ENCODE measurements around the gene DIS3L2. TPM values are rescaled to one million over a fixed set of nuclear protein-coding genes. Genes with fewer than 3 reads are reported as not detected.

DIS3L2 gene
- total RNA-seq, 6 donors from 2014 or later: 31.2 to 98.5 (median 50.3) TPM

DNA sequence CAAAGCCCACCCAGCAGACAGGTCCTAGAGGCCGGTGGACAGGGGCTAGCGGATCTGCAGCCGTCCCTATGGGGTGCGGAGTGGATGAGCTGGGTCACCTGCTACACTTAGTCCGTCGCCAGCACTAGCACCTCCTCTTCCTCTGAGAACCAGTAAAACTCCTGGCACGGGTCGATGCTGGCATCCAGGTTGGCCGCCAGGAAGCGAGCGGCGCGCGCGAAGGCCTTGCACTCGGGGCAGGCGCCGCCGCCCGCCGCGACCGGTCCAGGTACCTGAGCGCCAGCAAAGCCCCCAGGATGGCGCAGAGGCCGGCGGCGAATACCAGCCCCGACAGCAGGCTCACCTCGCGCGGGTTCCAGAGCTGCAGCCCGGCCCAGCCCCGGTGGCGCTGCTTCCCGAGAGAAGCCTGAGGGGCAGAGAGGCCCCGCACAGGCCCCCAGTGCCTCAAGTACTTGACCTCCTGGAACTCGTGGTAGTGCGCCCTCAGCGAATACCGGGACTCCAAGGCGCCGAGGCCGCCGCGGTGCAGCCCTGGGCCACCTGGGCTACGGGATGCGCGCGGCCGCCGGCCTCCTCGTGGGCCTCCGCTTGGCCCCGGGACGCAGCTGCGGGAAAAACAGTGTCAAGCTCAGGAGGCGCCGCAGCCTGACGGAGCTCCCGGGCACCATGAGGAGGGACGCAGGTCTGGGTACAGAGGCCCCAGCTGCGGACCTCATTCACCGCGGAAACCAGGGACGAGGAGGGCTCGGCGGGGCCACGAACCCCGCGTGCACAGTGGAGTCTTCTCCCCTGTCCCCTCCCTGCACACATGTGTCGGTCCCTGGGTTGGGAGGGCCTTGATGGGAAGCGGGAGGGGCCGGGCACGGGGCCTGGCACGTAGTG lies 389.5 kb downstream of the DIS3L2 start:
- Histone ChIP-seq H3K36me3 (no peaks in the 10 kb centered on the region), H3K4me1 (peaks cover 0 to 20% (median 11%) of the 10 kb centered on the region in 4 donors), H3K9me3 (no peaks in the 10 kb centered on the region), H3K4me3 (peak overlapping the region in 1 of 4 donors; percentile 6), H3K27me3 (peaks cover 0 to 35% (median 21%) of the 10 kb centered on the region in 4 donors), H3K27ac (no peak overlapping the region)
- ATAC-seq (ENCODE audit: low FRiP score in 2 of 2) (no peak), DNase-seq (peak in 1 of 2 donors; percentile 83)
- WGBS, 2 donors: 17 to 23% methylated on average over 7 to 19 of the region's 76 CpGs
- TF ChIP-seq EP300 (IDR thresholded peaks at IDR 0.05): no peak
- TF ChIP-seq, protein P1, sequence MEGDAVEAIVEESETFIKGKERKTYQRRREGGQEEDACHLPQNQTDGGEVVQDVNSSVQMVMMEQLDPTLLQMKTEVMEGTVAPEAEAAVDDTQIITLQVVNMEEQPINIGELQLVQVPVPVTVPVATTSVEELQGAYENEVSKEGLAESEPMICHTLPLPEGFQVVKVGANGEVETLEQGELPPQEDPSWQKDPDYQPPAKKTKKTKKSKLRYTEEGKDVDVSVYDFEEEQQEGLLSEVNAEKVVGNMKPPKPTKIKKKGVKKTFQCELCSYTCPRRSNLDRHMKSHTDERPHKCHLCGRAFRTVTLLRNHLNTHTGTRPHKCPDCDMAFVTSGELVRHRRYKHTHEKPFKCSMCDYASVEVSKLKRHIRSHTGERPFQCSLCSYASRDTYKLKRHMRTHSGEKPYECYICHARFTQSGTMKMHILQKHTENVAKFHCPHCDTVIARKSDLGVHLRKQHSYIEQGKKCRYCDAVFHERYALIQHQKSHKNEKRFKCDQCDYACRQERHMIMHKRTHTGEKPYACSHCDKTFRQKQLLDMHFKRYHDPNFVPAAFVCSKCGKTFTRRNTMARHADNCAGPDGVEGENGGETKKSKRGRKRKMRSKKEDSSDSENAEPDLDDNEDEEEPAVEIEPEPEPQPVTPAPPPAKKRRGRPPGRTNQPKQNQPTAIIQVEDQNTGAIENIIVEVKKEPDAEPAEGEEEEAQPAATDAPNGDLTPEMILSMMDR (IDR thresholded peaks at IDR 0.05): peak in 1 of 6 experiments; percentile 6

DNA sequence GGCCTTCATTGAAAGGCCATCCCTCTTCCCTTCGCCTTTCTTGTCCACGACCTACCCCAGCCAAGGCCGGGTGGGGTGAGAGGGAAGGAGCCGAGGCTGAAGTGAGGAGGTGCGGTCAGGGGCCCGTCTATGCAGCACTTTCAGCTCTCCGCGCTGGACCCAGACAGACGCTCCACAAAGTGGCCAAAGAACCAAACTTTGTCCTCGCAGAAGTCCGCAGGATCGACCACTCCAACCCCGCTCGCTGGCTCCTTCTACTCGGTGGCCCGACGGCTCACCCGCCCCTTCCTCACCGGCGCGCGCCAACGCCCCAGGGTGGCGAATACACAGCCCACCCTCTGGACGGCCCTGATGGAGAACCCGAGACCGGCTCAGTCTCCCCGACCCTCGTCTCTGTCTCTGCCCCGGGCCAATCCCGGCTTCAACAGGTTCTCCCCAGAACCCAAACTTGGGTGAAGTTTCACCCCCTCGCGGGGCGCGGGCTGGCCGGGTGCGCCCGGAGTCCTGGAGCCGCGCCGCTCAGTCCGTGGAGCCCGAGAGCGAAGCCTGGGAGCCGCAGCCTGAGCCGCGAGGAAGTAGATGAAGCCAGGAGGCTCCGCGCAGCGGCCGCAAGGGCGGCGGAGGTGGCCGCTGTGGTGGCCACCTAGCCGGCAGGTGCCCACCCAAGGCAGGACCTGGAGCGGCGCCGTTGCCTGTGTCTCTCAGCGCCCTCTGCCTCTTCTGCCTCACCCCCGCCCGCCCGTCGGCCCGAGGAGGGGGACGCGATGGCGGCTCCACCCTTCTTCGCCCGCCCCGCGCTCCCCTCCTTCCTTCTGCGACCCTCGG lies 390.4 kb downstream of the DIS3L2 start:
- peak in 1 of 2 donors; percentile 5 for ATAC-seq (ENCODE audit: low FRiP score in 2 of 2)
- H3K4me3 ChIP-seq: no peak overlapping the region
- H3K4me1 ChIP-seq: peaks cover 0 to 20% (median 11%) of the 10 kb centered on the region in 4 donors
- no peaks in the 10 kb centered on the region for H3K9me3 ChIP-seq
- DNase-seq: peak in 1 of 2 donors; percentile 72
- TF ChIP-seq POLR2A (IDR thresholded peaks at IDR 0.05) (no peak), POLR2AphosphoS5 (IDR thresholded peaks at IDR 0.05) (no peak), EP300 (IDR thresholded peaks at IDR 0.05) (no peak)
- TF ChIP-seq, protein P1 (IDR thresholded peaks at IDR 0.05): no peak
- no peak overlapping the region for H3K27ac ChIP-seq
- 15 to 37% methylated on average over 10 to 68 of the region's 73 CpGs for WGBS, 2 donors
- no peaks in the 10 kb centered on the region for H3K36me3 ChIP-seq
- peaks cover 0 to 35% (median 21%) of the 10 kb centered on the region in 4 donors for H3K27me3 ChIP-seq

DNA sequence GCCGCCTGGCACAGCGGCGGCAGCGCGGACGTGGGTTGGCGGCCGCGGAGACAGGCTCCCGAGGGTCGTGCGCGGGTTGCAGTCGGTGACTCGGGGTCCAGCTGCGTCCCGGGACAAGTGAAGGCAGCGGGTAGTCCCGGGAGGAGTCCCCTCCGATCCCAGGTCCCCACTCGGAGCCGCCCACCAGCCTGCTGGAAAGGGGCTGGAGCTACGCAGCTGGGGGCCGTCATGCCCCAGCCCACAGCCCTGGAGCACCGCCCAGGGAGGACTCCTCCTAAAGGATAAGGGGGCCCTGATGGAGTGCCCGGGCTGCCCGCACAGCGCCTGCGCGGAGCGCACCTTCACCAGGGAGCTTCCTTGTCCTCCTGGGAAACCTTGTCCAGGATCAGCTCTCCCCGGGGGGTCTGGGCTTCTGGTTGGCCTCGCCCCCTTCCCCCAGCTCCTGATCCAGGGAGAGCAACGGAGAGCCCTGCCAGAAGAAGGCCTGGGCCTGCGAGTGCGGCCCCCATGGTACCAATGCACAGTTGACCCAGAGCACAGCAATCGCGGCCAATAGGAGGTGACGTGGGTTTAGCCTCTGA lies 391.1 kb downstream of the DIS3L2 start:
- peaks cover 0 to 20% (median 11%) of the 10 kb centered on the region in 4 donors for H3K4me1 ChIP-seq
- DNase-seq (peak in 1 of 2 donors; percentile 72), ATAC-seq (ENCODE audit: low FRiP score in 2 of 2) (peak in 1 of 2 donors; percentile 4)
- no peak overlapping the region for H3K27ac ChIP-seq
- H3K36me3 ChIP-seq: no peaks in the 10 kb centered on the region
- TF ChIP-seq, protein P1 (IDR thresholded peaks at IDR 0.05): no peak
- TF ChIP-seq EP300 (IDR thresholded peaks at IDR 0.05): no peak
- no peak for TF ChIP-seq POLR2A (IDR thresholded peaks at IDR 0.05)
- no peak for TF ChIP-seq POLR2AphosphoS5 (IDR thresholded peaks at IDR 0.05)
- H3K4me3 ChIP-seq: no peak overlapping the region
- 44 to 57% methylated on average over 15 to 23 of the region's 39 CpGs for WGBS, 2 donors
- peaks cover 0 to 35% (median 21%) of the 10 kb centered on the region in 4 donors for H3K27me3 ChIP-seq
- no peaks in the 10 kb centered on the region for H3K9me3 ChIP-seq

DNA sequence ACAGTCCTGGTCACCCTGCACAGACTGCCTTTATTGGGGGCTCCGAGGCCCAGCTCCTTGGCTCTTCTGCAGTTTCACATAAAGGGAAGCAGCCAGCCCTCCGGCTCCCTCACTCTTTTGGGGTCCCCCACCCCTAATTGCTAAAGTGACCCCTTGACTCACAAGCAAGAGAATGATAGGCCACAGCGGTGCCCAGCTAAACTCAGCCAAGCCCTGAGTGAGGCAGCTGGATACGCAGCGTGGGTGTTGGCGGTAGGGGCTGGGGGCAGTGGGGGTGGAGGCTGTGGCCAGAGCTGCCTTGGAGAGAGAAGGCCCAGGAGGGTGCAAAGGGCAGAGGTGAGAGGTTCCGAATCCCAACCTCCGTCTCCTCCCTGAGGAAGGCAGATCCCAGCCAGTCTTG lies 391.6 kb downstream of the DIS3L2 start:
- H3K27ac ChIP-seq: no peak overlapping the region
- H3K36me3 ChIP-seq: no peaks in the 10 kb centered on the region
- no peaks in the 10 kb centered on the region for H3K9me3 ChIP-seq
- H3K4me3 ChIP-seq: no peak overlapping the region
- peaks cover 0 to 20% (median 11%) of the 10 kb centered on the region in 4 donors for H3K4me1 ChIP-seq
- peaks cover 0 to 35% (median 21%) of the 10 kb centered on the region in 4 donors for H3K27me3 ChIP-seq
- no peak for ATAC-seq (ENCODE audit: low FRiP score in 2 of 2)
- TF ChIP-seq EP300 (IDR thresholded peaks at IDR 0.05): no peak
- TF ChIP-seq POLR2A (IDR thresholded peaks at IDR 0.05): no peak
- TF ChIP-seq, protein P1 (IDR thresholded peaks at IDR 0.05): no peak
- TF ChIP-seq POLR2AphosphoS5 (IDR thresholded peaks at IDR 0.05): no peak
- DNase-seq: no peak
- WGBS, 2 donors: 82 to 91% methylated on average over 6 to 8 of the region's 8 CpGs
